ENCODE data around the gene ABAT. TPM values are rescaled to one million over a fixed set of nuclear protein-coding genes. Genes with fewer than 3 reads are reported as not detected.
"Not testable (repeated sequence)": the region's sequence is repeated elsewhere in the genome, so short reads cannot be mapped to it uniquely, and the experiment has no call there.

ABAT gene
- total RNA-seq, 2 donors from 2014 or later = 9.2 to 24.2 TPM

GRCh38 chr16:8646326-8647053, 27.9 kb upstream of the ABAT start:
- ATAC-seq (no peak), DNase-seq (no peak)
- intact Hi-C loops (cut with DNase I, micrococcal nuclease) = no loop called here

- no peak for ATAC-seq
These were observed 26.6 kb upstream of the ABAT start for GRCh38 chr16:8647721-8648318.

GRCh38 chr16:8648877-8649276, 25.5 kb upstream of the ABAT start:
- intact Hi-C loops (cut with DNase I, micrococcal nuclease) = no loop called here
- no peak for DNase-seq
- no peak for ATAC-seq

More at GRCh38 chr16:8647721-8648318, 26.6 kb upstream of the ABAT start:
- DNase-seq = no peak
- intact Hi-C loops (cut with DNase I, micrococcal nuclease) = no loop called here

- no peak for DNase-seq
- intact Hi-C loops (cut with DNase I, micrococcal nuclease) = no loop called here
- ATAC-seq = no peak
These were observed 24.4 kb upstream of the ABAT start for GRCh38 chr16:8649829-8650554.

GRCh38 chr16:8651958-8652357, 22.5 kb upstream of the ABAT start:
- intact Hi-C loops (cut with DNase I, micrococcal nuclease); DNase-seq: not testable (repeated sequence)
- peak; percentile 26 for ATAC-seq

GRCh38 chr16:8655184-8655717, 19.2 kb upstream of the ABAT start:
- intact Hi-C loops (cut with DNase I, micrococcal nuclease) = no loop called here
- DNase-seq = peak in 1 of 2 donors; percentile 53
- peak; percentile 83 for ATAC-seq

- ATAC-seq (no peak), DNase-seq (no peak)
- intact Hi-C loops (cut with DNase I, micrococcal nuclease) = no loop called here
These were observed 18.0 kb upstream of the ABAT start for GRCh38 chr16:8656376-8656775.

- intact Hi-C loops (cut with DNase I, micrococcal nuclease) = loop anchor here in 1 of 2 donors (5.0 kb wide), 1 partner anchor 221 kb away; the partner anchor contains the start of gene LITAFD
- ATAC-seq (peak; percentile 97), DNase-seq (peak; percentile 37 to 72)
These were observed 13.5 kb upstream of the ABAT start for GRCh38 chr16:8660841-8661301.

- DNase-seq (no peak), ATAC-seq (no peak)
- intact Hi-C loops (cut with DNase I, micrococcal nuclease) = loop anchor here in 1 of 2 donors (5.0 kb wide), 1 partner anchor 221 kb away; the partner anchor contains the start of gene LITAFD
These were observed 12.7 kb upstream of the ABAT start for GRCh38 chr16:8661703-8662102.

GRCh38 chr16:8663192-8664089, 11.0 kb upstream of the ABAT start:
- ATAC-seq (no peak), DNase-seq (no peak)
- intact Hi-C loops (cut with DNase I, micrococcal nuclease) = loop anchor here in 1 of 2 donors (5.0 kb wide), 1 partner anchor 219 kb away; the partner anchor contains the start of gene LITAFD

- ATAC-seq = no peak
- intact Hi-C loops (cut with DNase I, micrococcal nuclease) = no loop called here
These were observed 8.9 kb upstream of the ABAT start for GRCh38 chr16:8665529-8665928.

GRCh38 chr16:8667492-8667891, 6.9 kb upstream of the ABAT start:
- ATAC-seq = no peak
- intact Hi-C loops (cut with DNase I, micrococcal nuclease) = no loop called here
- no peak for DNase-seq

More at GRCh38 chr16:8665529-8665928, 8.9 kb upstream of the ABAT start:
- no peak for DNase-seq

GRCh38 chr16:8668113-8668512, 6.3 kb upstream of the ABAT start:
- no peak for DNase-seq
- intact Hi-C loops (cut with DNase I, micrococcal nuclease) = no loop called here
- no peak for ATAC-seq

GRCh38 chr16:8669481-8669880, 4.9 kb upstream of the ABAT start:
- DNase-seq = no peak
- ATAC-seq = no peak
- intact Hi-C loops (cut with DNase I, micrococcal nuclease) = no loop called here

GRCh38 chr16:8670014-8670560, 4.3 kb upstream of the ABAT start:
- DNase-seq = no peak
- intact Hi-C loops (cut with DNase I, micrococcal nuclease) = loop anchor here in 1 of 2 donors (10.0 kb wide), 1 partner anchor 125 kb away; the partner anchor contains the start of genes PMM2 and TMEM186
- ATAC-seq = no peak

GRCh38 chr16:8673611-8674412, 605 bp upstream of the ABAT start:
- intact Hi-C loops (cut with DNase I, micrococcal nuclease) = loop anchor here in 1 of 2 donors (10.0 kb wide), 1 partner anchor 121 kb away; the partner anchor contains the start of genes PMM2 and TMEM186
- DNase-seq (no peak), ATAC-seq (peak; percentile 60)

Data from left colon (tissue), 2 donors.